ENCODE measurements around the gene DMPK.
"Not testable (repeated sequence)": the region's sequence is repeated elsewhere in the genome, so short reads cannot be mapped to it uniquely, and the experiment has no call there.

DMPK gene

GRCh38 chr19:45767881-45768654, 14.2 kb downstream of the DMPK start:
- DNase-seq: no peak

- no peak for DNase-seq
Observed at GRCh38 chr19:45767410-45767880, 14.8 kb downstream of the DMPK start.

GRCh38 chr19:45766869-45767346, 15.4 kb downstream of the DMPK start:
- no peak for DNase-seq

- no peak for DNase-seq
Observed at GRCh38 chr19:45766296-45766868, 15.9 kb downstream of the DMPK start.

- DNase-seq: no peak
Observed at GRCh38 chr19:45765702-45766295, 16.5 kb downstream of the DMPK start.

GRCh38 chr19:45764945-45765701, 17.2 kb downstream of the DMPK start:
- DNase-seq: no peak

- DNase-seq: no peak
Observed at GRCh38 chr19:45764475-45764874, 17.8 kb downstream of the DMPK start.

GRCh38 chr19:45763691-45764294, 18.5 kb downstream of the DMPK start:
- no peak for DNase-seq

- DNase-seq: no peak
Observed at GRCh38 chr19:45762870-45763631, 19.2 kb downstream of the DMPK start.

GRCh38 chr19:45761714-45762113, 20.6 kb downstream of the DMPK start:
- DNase-seq: no peak

- DNase-seq: no peak
Observed at GRCh38 chr19:45758921-45759320, 23.4 kb downstream of the DMPK start.

- no peak for DNase-seq
Observed at GRCh38 chr19:45757695-45758094, 24.6 kb downstream of the DMPK start.

GRCh38 chr19:45754323-45754722, 28.0 kb downstream of the DMPK start:
- DNase-seq: no peak

GRCh38 chr19:45753548-45753947, 28.7 kb downstream of the DMPK start:
- no peak for DNase-seq

GRCh38 chr19:45752639-45753038, 29.7 kb downstream of the DMPK start:
- no peak for DNase-seq

- DNase-seq: not testable (repeated sequence)
Observed at GRCh38 chr19:45751483-45751882, 30.8 kb downstream of the DMPK start.

GRCh38 chr19:45747513-45747912, 34.8 kb downstream of the DMPK start:
- DNase-seq: no peak

- no peak for DNase-seq
Observed at GRCh38 chr19:45746866-45747265, 35.4 kb downstream of the DMPK start.

- DNase-seq: no peak
Observed at GRCh38 chr19:45745606-45746005, 36.7 kb downstream of the DMPK start.

- no peak for DNase-seq
Observed at GRCh38 chr19:45742969-45743368, 39.3 kb downstream of the DMPK start.

GRCh38 chr19:45739498-45740439, 42.5 kb downstream of the DMPK start:
- no peak for DNase-seq

Measured in effector CD4-positive, alpha-beta T cell (primary cell).